KMS-11 (cell line): Measurements from ENCODE around the gene ODAD4.

ENCODE experiments used
- H2AFZ ChIP-seq: fragments of 200-600 bp; sonication (generic); 2 replicates; pipeline ENCODE4 v1.6.1; 2016; ENCODE audit warnings: antibody characterized with exemption, mixed run types, low read depth
- H3K27ac ChIP-seq: fragments of 200-600 bp; sonication (generic); 2 replicates; pipeline ENCODE4 v1.6.1; 2016; ENCODE audit warnings: mild to moderate bottlenecking, mixed run types
- H3K27me3 ChIP-seq: fragments of 200-600 bp; sonication (generic); 2 replicates; pipeline ENCODE4 v1.6.1; 2017; ENCODE audit warnings: mild to moderate bottlenecking, low read depth, mixed run types, moderate library complexity; ENCODE audit not compliant: insufficient read depth
- H3K36me3 ChIP-seq: fragments of 200-600 bp; sonication (generic); 2 replicates; pipeline ENCODE4 v1.6.1; 2017; ENCODE audit warnings: mild to moderate bottlenecking, mixed run types; ENCODE audit not compliant: insufficient read depth
- H3K4me1 ChIP-seq: fragments of 200-600 bp; sonication (generic); 2 replicates; pipeline ENCODE4 v1.6.1; 2016; ENCODE audit warnings: mild to moderate bottlenecking, low read depth, mixed run types; ENCODE audit not compliant: poor library complexity, severe bottlenecking
- H3K4me2 ChIP-seq: fragments of 200-600 bp; sonication (generic); 2 replicates; pipeline ENCODE4 v1.7.0; 2016; ENCODE audit warnings: mild to moderate bottlenecking, mixed run types
- H3K4me3 ChIP-seq: fragments of 200-600 bp; sonication (generic); IDR thresholded peaks from 2 replicates; pipeline ENCODE4 v1.6.1; 2017; ENCODE audit warnings: low read depth, low read length, mixed read lengths; ENCODE audit not compliant: insufficient read depth
- H3K79me2 ChIP-seq: fragments of 200-600 bp; sonication (generic); 2 replicates; pipeline ENCODE4 v1.6.1; 2016; ENCODE audit warnings: low read depth, mixed run types; ENCODE audit not compliant: insufficient read depth
- H3K9ac ChIP-seq: fragments of 200-600 bp; sonication (generic); 2 replicates; pipeline ENCODE4 v1.6.1; 2016; ENCODE audit warnings: mild to moderate bottlenecking, mixed run types
- H4K20me1 ChIP-seq: fragments of 200-600 bp; sonication (generic); 2 replicates; pipeline ENCODE4 v1.6.1; 2016; ENCODE audit warnings: mild to moderate bottlenecking, mixed run types; ENCODE audit not compliant: insufficient read depth
- CTCF ChIP-seq: fragments of 200-600 bp; sonication (generic); conservative IDR thresholded peaks from 2 replicates; pipeline ENCODE4 v1.6.1; 2017; ENCODE audit warnings: low read depth, mild to moderate bottlenecking, antibody characterized with exemption, low read length, moderate library complexity, mixed read lengths

The ODAD4 gene

GRCh38 chr17:41967921-41968578 is 37.6 kb downstream of the ODAD4 start:
- peak overlapping the region; percentile 73 for H3K4me2 ChIP-seq
- H3K27me3 ChIP-seq, result no peaks in the 10 kb centered on the region
- no peak overlapping the region for H2AFZ ChIP-seq
- no peak overlapping the region for H3K27ac ChIP-seq
- H4K20me1 ChIP-seq, result no peaks in the 10 kb centered on the region
- peaks cover 16% of the 10 kb centered on the region for H3K79me2 ChIP-seq
- peaks cover 17% of the 10 kb centered on the region for H3K4me1 ChIP-seq
- no peak overlapping the region for H3K4me3 ChIP-seq
- TF ChIP-seq CTCF, result no peak
- H3K9ac ChIP-seq, result no peak overlapping the region
- H3K36me3 ChIP-seq, result no peaks in the 10 kb centered on the region; the same call in 1 of the 2 replicates

- no peak overlapping the region for H3K9ac ChIP-seq
These were observed 38.3 kb downstream of the ODAD4 start for GRCh38 chr17:41968676-41969075.

GRCh38 chr17:41970901-41971331 is 40.5 kb downstream of the ODAD4 start:
- H3K36me3 ChIP-seq, result no peaks in the 10 kb centered on the region; the same call in 1 of the 2 replicates
- no peak overlapping the region for H3K4me2 ChIP-seq
- no peak overlapping the region for H3K9ac ChIP-seq
- no peak for TF ChIP-seq CTCF
- H4K20me1 ChIP-seq, result no peaks in the 10 kb centered on the region
- peaks cover 16% of the 10 kb centered on the region for H3K79me2 ChIP-seq
- H2AFZ ChIP-seq, result no peak overlapping the region
- peaks cover 6% of the 10 kb centered on the region for H3K4me1 ChIP-seq
- H3K27ac ChIP-seq, result no peak overlapping the region
- no peak overlapping the region for H3K4me3 ChIP-seq
- H3K27me3 ChIP-seq, result no peaks in the 10 kb centered on the region

More at GRCh38 chr17:41968676-41969075, 38.3 kb downstream of the ODAD4 start:
- no peak overlapping the region for H2AFZ ChIP-seq
- no peak for TF ChIP-seq CTCF
- H3K79me2 ChIP-seq, result peaks cover 16% of the 10 kb centered on the region
- no peaks in the 10 kb centered on the region for H3K27me3 ChIP-seq
- peaks cover 13% of the 10 kb centered on the region for H3K4me1 ChIP-seq
- no peak overlapping the region for H3K4me3 ChIP-seq
- no peak overlapping the region for H3K27ac ChIP-seq
- H3K36me3 ChIP-seq, result no peaks in the 10 kb centered on the region; the same call in 1 of the 2 replicates
- H3K4me2 ChIP-seq, result no peak overlapping the region
- H4K20me1 ChIP-seq, result no peaks in the 10 kb centered on the region

- H3K36me3 ChIP-seq, result no peaks in the 10 kb centered on the region; the same call in 1 of the 2 replicates
These were observed 41.5 kb downstream of the ODAD4 start for GRCh38 chr17:41971721-41972523.

More at GRCh38 chr17:41971721-41972523, 41.5 kb downstream of the ODAD4 start:
- Histone ChIP-seq H3K27me3 (no peaks in the 10 kb centered on the region), H3K4me3 (no peak overlapping the region), H3K27ac (no peak overlapping the region), H2AFZ (no peak overlapping the region), H4K20me1 (no peaks in the 10 kb centered on the region), H3K9ac (no peak overlapping the region), H3K79me2 (peaks cover 15% of the 10 kb centered on the region), H3K4me2 (no peak overlapping the region), H3K4me1 (peaks cover 6% of the 10 kb centered on the region)
- TF ChIP-seq CTCF, result no peak
